NCI-H146 treated with DMSO at 0.1 percent for 48 hours (cell line): Measurements from ENCODE around the gene TIAL1.
"Not testable (repeated sequence)": the region's sequence is repeated elsewhere in the genome, so short reads cannot be mapped to it uniquely, and the experiment has no call there.

Experiments used
- DNase-seq: peaks from one replicate; lab custom pipeline; 2025; ENCODE audit not compliant: unreplicated experiment; lab: John Stamatoyannopoulos, UW

TIAL1 gene

GRCh38 chr10:119596537-119597404 is at the start of gene TIAL1:
TSS of gene TIAL1 (minus strand) at chr10:119596964. CDS start at chr10:119596465, 499 bp downstream.
- DNase-seq = peak; percentile 99

- no peak for DNase-seq
Observed at GRCh38 chr10:119644994-119645393, 48.2 kb upstream of the TIAL1 start.

GRCh38 chr10:119644205-119644814 is 47.5 kb upstream of the TIAL1 start:
- DNase-seq = no peak

GRCh38 chr10:119643306-119644204 is 46.8 kb upstream of the TIAL1 start:
- DNase-seq = no peak

- DNase-seq = no peak
Observed at GRCh38 chr10:119642556-119643111, 45.9 kb upstream of the TIAL1 start.

- DNase-seq = no peak
Observed at GRCh38 chr10:119640875-119641526, 44.2 kb upstream of the TIAL1 start.

GRCh38 chr10:119640384-119640783 is 43.6 kb upstream of the TIAL1 start:
- DNase-seq = no peak

GRCh38 chr10:119638982-119639381 is 42.2 kb upstream of the TIAL1 start:
- no peak for DNase-seq

- no peak for DNase-seq
Observed at GRCh38 chr10:119637631-119638030, 40.9 kb upstream of the TIAL1 start.

- no peak for DNase-seq
Observed at GRCh38 chr10:119634219-119634544, 37.4 kb upstream of the TIAL1 start.

- no peak for DNase-seq
Observed at GRCh38 chr10:119633538-119634218, 36.9 kb upstream of the TIAL1 start.

GRCh38 chr10:119630300-119630699 is 33.5 kb upstream of the TIAL1 start:
- DNase-seq = no peak

GRCh38 chr10:119625570-119626280 is 29.0 kb upstream of the TIAL1 start:
- no peak for DNase-seq

- no peak for DNase-seq
Observed at GRCh38 chr10:119621078-119621384, 24.3 kb upstream of the TIAL1 start.

GRCh38 chr10:119620241-119621077 is 23.7 kb upstream of the TIAL1 start:
- no peak for DNase-seq

GRCh38 chr10:119619811-119620210 is 23.0 kb upstream of the TIAL1 start:
- DNase-seq = not testable (repeated sequence)

GRCh38 chr10:119619215-119619614 is 22.5 kb upstream of the TIAL1 start:
- DNase-seq = no peak

- no peak for DNase-seq
Observed at GRCh38 chr10:119616882-119617570, 20.3 kb upstream of the TIAL1 start.
